Measurements from ENCODE around the gene SLC16A6.
"Not testable (repeated sequence)": the region's sequence is repeated elsewhere in the genome, so short reads cannot be mapped to it uniquely, and the experiment has no call there.

- TF ChIP-seq CTCF (conservative IDR thresholded peaks at IDR 0.05); ZFX (IDR thresholded peaks at IDR 0.05): not testable (repeated sequence)
These were observed 14.6 kb downstream of the SLC16A6 start for GRCh38 chr17:68276339-68276738.

All from C4-2B (cell line).